A549 (cell line): ENCODE measurements around the gene OSBPL8.

Experiments used
- CEBPB ChIP-seq, 2 experiments: fragments of >200 bp in 1 of 2; sonication (Bioruptor Twin) in 1 of 2; formaldehyde crosslinking in 1 of 2; IDR thresholded peaks; 2 replicates each; pipeline ENCODE4 v1.6.1; 2012 to 2016
- POLR2A ChIP-seq: IDR thresholded peaks from 2 replicates; pipeline ENCODE4 v1.6.1; 2012; ENCODE audit warnings: mild to moderate bottlenecking, low read length
- RAD21 ChIP-seq, 2 experiments: fragments of >200 bp in 1 of 2; sonication (Bioruptor Twin) in 1 of 2; formaldehyde crosslinking in 1 of 2; IDR thresholded peaks in 1 of 2; conservative IDR thresholded peaks in 1 of 2; 2 replicates in 1 of 2; 3 replicates in 1 of 2; pipeline ENCODE4 v1.6.1; 2012 to 2018; ENCODE audit warnings: inconsistent platforms in 1 of 2
- ZFP36 ChIP-seq: fragments of 450-650 bp; IDR thresholded peaks from 2 replicates; pipeline ENCODE4 v1.6.1; 2014; ENCODE audit warnings: borderline replicate concordance; ENCODE audit not compliant: partially characterized antibody
- TF ChIP-seq, protein P1 (sequence below): fragments of >200 bp; sonication (Bioruptor Twin); formaldehyde crosslinking; IDR thresholded peaks from 3 replicates; pipeline ENCODE4 v1.5.1; 2016

- TF ChIP-seq CEBPB (IDR thresholded peaks at IDR 0.05), result no peak
- no peak for TF ChIP-seq POLR2A
- TF ChIP-seq, protein P1, sequence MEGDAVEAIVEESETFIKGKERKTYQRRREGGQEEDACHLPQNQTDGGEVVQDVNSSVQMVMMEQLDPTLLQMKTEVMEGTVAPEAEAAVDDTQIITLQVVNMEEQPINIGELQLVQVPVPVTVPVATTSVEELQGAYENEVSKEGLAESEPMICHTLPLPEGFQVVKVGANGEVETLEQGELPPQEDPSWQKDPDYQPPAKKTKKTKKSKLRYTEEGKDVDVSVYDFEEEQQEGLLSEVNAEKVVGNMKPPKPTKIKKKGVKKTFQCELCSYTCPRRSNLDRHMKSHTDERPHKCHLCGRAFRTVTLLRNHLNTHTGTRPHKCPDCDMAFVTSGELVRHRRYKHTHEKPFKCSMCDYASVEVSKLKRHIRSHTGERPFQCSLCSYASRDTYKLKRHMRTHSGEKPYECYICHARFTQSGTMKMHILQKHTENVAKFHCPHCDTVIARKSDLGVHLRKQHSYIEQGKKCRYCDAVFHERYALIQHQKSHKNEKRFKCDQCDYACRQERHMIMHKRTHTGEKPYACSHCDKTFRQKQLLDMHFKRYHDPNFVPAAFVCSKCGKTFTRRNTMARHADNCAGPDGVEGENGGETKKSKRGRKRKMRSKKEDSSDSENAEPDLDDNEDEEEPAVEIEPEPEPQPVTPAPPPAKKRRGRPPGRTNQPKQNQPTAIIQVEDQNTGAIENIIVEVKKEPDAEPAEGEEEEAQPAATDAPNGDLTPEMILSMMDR, result no peak
- no peak for TF ChIP-seq ZFP36
- TF ChIP-seq RAD21 (conservative IDR thresholded peaks at IDR 0.05 in 1 of 2, IDR thresholded peaks at IDR 0.05 in 1 of 2), result no peak
Observed at GRCh38 chr12:76480796-76481195, 78.8 kb downstream of the OSBPL8 start.
